PC-3 (cell line): ENCODE data around the gene ZDHHC22. TPM values are rescaled to one million over a fixed set of nuclear protein-coding genes. Genes with fewer than 3 reads are reported as not detected.

Source experiments
- ATAC-seq: fragments of 200-7000 bp; cut with Tn5 transposase; 2 replicates; pipeline ENCODE4 v1.9.1; 2020; ENCODE audit warnings: mild to moderate bottlenecking, moderate library complexity
- BruUV-seq: library from RNA; stranded (reverse); fragments of 400-500 nt; replicated peaks from 2 replicates; lab custom pipeline; 2021; lab: Mats Ljungman, UMichigan
- CTCF ChIA-PET: fragments of 300-600 bp; sonication (Branson Sonifier 250); formaldehyde crosslinking; loops from one replicate; lab custom pipeline; 2022; ENCODE audit warnings: antibody characterized with exemption; lab: Charles Lee
- POLR2A ChIA-PET: fragments of 300-600 bp; sonication (Branson Sonifier 250); formaldehyde crosslinking; loops from one replicate; lab custom pipeline; 2022; ENCODE audit warnings: antibody characterized with exemption; ENCODE audit not compliant: unreplicated experiment; lab: Charles Lee
- DNase-seq: peaks from one replicate; pipeline ENCODE4 v3.0.0-alpha.2; 2015
- H2AFZ ChIP-seq: fragments of 300-600 bp; sonication (generic); 2 replicates; pipeline ENCODE4 v1.6.0; 2016; ENCODE audit warnings: antibody characterized with exemption, low read length
- H3F3A ChIP-seq: fragments of 300-600 bp; sonication (generic); one replicate; pipeline ENCODE4 v1.6.0; 2017; ENCODE audit warnings: antibody characterized with exemption, low read length, control low read depth, mild to moderate bottlenecking; ENCODE audit not compliant: unreplicated experiment
- H3K27ac ChIP-seq: fragments of 300-600 bp; sonication (generic); 2 replicates; pipeline ENCODE4 v1.5.1; 2016; ENCODE audit warnings: mild to moderate bottlenecking, low read length
- H3K27me3 ChIP-seq: fragments of 300-600 bp; sonication (generic); 2 replicates; pipeline ENCODE4 v1.6.1; 2016; ENCODE audit warnings: low read length, mixed read lengths
- H3K36me3 ChIP-seq: fragments of 300-600 bp; sonication (generic); 2 replicates; pipeline ENCODE4 v1.6.1; 2016; ENCODE audit warnings: low read depth, mixed run types, low read length, mixed read lengths
- H3K4me1 ChIP-seq: fragments of 300-600 bp; sonication (generic); 2 replicates; pipeline ENCODE4 v1.5.1; 2016; ENCODE audit warnings: low read length; ENCODE audit not compliant: insufficient read depth
- H3K4me2 ChIP-seq: fragments of 300-600 bp; sonication (generic); 2 replicates; pipeline ENCODE4 v1.6.0; 2016; ENCODE audit warnings: low read length
- H3K4me3 ChIP-seq: fragments of 300-600 bp; sonication (generic); 2 replicates; pipeline ENCODE4 v1.5.1; 2016; ENCODE audit warnings: mild to moderate bottlenecking, low read length, mixed read lengths
- H3K79me2 ChIP-seq: fragments of 300-600 bp; sonication (generic); 2 replicates; pipeline ENCODE4 v1.6.1; 2017; ENCODE audit warnings: low read length, mixed read lengths
- H3K9ac ChIP-seq: fragments of 300-600 bp; sonication (generic); 2 replicates; pipeline ENCODE4 v1.6.0; 2016; ENCODE audit warnings: mild to moderate bottlenecking, low read length
- H3K9me2 ChIP-seq: fragments of 300-600 bp; sonication (generic); replicated peaks from 2 replicates; pipeline ENCODE4 v1.6.1; 2016; ENCODE audit warnings: mixed run types, low read length, mixed read lengths
- H3K9me3 ChIP-seq: fragments of 300-600 bp; sonication (generic); 2 replicates; pipeline ENCODE4 v1.6.1; 2016; ENCODE audit warnings: low read length, mixed read lengths
- H4K20me1 ChIP-seq: fragments of 300-600 bp; sonication (generic); 2 replicates; pipeline ENCODE4 v1.6.1; 2016; ENCODE audit warnings: low read length, mixed read lengths
- EZH2 ChIP-seq: fragments of 300-600 bp; sonication (generic); IDR thresholded peaks from one replicate; pipeline ENCODE4 v1.6.1; 2017; ENCODE audit warnings: antibody characterized with exemption, mild to moderate bottlenecking, low read length; ENCODE audit not compliant: unreplicated experiment
- EZH2phosphoT487 ChIP-seq: fragments of 300-600 bp; sonication (generic); IDR thresholded peaks from 2 replicates; pipeline ENCODE4 v1.6.1; 2018; ENCODE audit warnings: mild to moderate bottlenecking, antibody characterized with exemption, low read length, borderline replicate concordance
- intact Hi-C: fragments of 100-400 bp; cut with micrococcal nuclease; formaldehyde crosslinking; loops from 2 replicates; pipeline ENCODE4 v1.9.0; 2023
- total RNA-seq: library from RNA; depleted of rRNA; stranded (reverse); fragments of >200 nt; gene quantifications from 2 replicates; pipeline ENCODE4 v1.2.3, GENCODE V29; 2014
- TF ChIP-seq, protein P1 (sequence below): fragments of 300-600 bp; sonication (generic); conservative IDR thresholded peaks from 2 replicates; pipeline ENCODE4 v1.5.1; 2017; ENCODE audit warnings: antibody characterized with exemption, low read depth, mild to moderate bottlenecking, low read length

Gene ZDHHC22
- total RNA-seq, 1 experiment from 2014 or later, result 0.15 TPM

DNA sequence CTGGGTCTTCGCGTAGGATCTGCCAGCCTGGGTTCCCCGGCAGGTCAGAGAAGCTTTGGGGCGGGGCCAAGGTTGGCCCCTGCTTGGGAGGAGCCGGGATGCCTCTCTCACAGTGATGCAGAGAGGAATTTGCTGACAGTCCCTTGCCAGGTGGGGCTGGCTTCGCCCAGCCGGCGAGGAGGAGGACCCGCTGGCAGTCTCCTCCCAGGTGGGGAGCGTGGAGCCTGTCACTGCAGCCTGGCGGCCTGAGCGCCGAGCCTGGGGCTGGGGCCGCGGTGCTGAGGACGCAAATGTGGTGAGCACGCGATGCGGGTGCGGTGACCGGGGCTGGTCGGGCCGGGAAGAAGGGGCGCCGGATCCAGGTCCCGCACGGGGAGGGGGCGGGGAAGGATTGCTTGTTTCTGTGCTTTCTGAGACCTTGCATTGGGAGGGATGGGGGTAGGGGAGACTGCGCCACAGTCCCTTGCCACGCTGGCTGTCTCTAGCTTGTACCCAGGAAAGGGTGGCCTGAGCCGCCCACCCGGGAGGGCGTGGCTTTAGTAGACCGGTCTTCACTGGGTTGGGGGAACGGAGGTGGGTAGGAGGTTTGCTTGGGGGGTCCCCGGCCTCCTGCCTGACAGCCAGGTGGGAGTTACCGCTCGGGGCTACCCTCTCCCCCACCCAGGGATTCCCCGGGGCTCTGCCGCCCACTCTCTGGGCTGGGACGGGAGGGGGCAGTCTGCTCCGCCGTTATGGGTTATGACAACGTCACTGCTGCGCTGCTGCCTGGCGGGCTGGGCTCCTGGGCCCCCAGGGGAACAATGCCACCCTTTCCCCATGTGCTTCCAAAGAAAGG lies 40.2 kb upstream of the ZDHHC22 start, which contains the start of gene TMEM63C:
Gene TMEM63C (plus strand): TSS at position 196 of the 835 bp plus-strand sequence. CDS start 37,016 bp downstream, outside the sequence.
- CTCF ChIA-PET, result interaction anchor here (0.8 kb wide), 1 partner anchor 132 kb away, joined by 3 read pairs; no protein-coding TSS in a partner anchor
- peak; percentile 98 for DNase-seq
- ATAC-seq, result peak; percentile 96

DNA sequence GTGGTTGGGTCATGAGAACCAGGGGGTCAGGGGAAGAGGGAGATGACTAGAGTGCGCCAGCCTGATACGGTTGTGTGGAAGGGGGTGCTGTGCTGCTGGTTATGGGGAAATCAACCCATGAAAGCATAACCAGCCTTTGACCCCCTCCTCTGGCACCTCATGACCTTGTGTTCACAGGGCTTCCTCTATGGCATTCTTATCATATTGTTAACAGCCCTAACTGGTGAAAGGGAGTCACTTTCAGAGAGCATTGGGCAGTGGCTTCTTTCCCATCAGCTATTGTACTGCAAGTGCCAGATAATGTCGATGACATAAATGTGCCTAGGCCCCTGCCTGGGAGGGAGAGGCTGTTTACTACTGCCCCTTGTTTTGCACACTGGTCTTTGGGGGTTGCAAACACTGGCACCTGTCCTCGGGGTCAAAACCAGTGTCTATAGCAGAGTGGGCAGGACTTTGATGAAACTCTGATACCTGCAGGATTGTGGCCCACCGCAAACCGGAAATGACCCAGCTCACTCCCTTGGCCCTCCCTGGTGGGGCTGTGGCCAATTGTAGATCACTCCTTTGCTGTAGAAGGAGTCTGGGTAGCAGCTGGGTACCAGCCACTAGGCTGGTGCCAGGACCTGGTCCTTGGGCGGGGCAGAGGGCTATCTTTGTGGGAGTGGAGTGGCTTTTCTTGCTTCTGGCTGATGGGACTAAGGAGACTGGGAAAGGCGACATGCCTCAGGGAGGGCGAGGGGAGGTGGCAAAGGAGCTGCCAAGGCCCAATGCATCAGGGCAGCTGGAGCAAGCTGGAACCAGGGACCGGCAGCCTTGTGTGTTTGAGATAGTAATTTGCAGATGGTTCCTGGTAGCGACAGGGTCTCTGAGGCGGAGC lies 39.4 kb upstream of the ZDHHC22 start:
- Histone ChIP-seq H3K9me2 (no peaks in the 10 kb centered on the region), H3K4me2 (peak overlapping the region; percentile 97), H3F3A (no peaks in the 10 kb centered on the region), H3K27ac (no peak overlapping the region), H2AFZ (peak overlapping the region; percentile 98), H3K79me2 (0 out of 2 replicates have a peak, but pooled peaks cover 3% of the 10 kb centered on the region), H3K4me1 (peaks cover 24% of the 10 kb centered on the region), H3K36me3 (no peaks in the 10 kb centered on the region), H3K9ac (no peak overlapping the region), H3K27me3 (no peaks in the 10 kb centered on the region), H4K20me1 (no peaks in the 10 kb centered on the region), H3K9me3 (no peaks in the 10 kb centered on the region), H3K4me3 (peak overlapping the region; percentile 85)
- POLR2A ChIA-PET, result interaction anchor here (0.6 kb wide), 1 partner anchor 82 kb away, joined by 3 read pairs; no protein-coding TSS in a partner anchor
- no peak for DNase-seq
- TF ChIP-seq EZH2phosphoT487 (no peak), EZH2 (no peak)
- TF ChIP-seq, protein P1, sequence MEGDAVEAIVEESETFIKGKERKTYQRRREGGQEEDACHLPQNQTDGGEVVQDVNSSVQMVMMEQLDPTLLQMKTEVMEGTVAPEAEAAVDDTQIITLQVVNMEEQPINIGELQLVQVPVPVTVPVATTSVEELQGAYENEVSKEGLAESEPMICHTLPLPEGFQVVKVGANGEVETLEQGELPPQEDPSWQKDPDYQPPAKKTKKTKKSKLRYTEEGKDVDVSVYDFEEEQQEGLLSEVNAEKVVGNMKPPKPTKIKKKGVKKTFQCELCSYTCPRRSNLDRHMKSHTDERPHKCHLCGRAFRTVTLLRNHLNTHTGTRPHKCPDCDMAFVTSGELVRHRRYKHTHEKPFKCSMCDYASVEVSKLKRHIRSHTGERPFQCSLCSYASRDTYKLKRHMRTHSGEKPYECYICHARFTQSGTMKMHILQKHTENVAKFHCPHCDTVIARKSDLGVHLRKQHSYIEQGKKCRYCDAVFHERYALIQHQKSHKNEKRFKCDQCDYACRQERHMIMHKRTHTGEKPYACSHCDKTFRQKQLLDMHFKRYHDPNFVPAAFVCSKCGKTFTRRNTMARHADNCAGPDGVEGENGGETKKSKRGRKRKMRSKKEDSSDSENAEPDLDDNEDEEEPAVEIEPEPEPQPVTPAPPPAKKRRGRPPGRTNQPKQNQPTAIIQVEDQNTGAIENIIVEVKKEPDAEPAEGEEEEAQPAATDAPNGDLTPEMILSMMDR, result no peak
- BruUV-seq, result no TSS peak
- CTCF ChIA-PET, result interaction anchor here (0.8 kb wide), 1 partner anchor 133 kb away, joined by 3 read pairs; no protein-coding TSS in a partner anchor
- ATAC-seq, result no peak; the same call in 1 of the 2 replicates
- intact Hi-C loops, result no loop called here

More for the DNA sequence above, 40.2 kb upstream of the ZDHHC22 start, which contains the start of gene TMEM63C:
- no peaks in the 10 kb centered on the region for H3K9me3 ChIP-seq
- POLR2A ChIA-PET, result interaction anchor here (0.6 kb wide), 1 partner anchor 81 kb away, joined by 3 read pairs; no protein-coding TSS in a partner anchor
- BruUV-seq, result no TSS peak
- H3K36me3 ChIP-seq, result no peaks in the 10 kb centered on the region
- peak within 1 kb of the TSS; percentile 85 for H3K4me3 ChIP-seq
- 0 out of 2 replicates have a peak, but pooled peaks cover 3% of the 10 kb centered on the region for H3K79me2 ChIP-seq
- H3K9ac ChIP-seq, result peak within 1 kb of the TSS; percentile 53
- peaks cover 24% of the 10 kb centered on the region for H3K4me1 ChIP-seq
- no peak within 1 kb of the TSS for H3K27ac ChIP-seq
- no peaks in the 10 kb centered on the region for H3F3A ChIP-seq
- no peaks in the 10 kb centered on the region for H3K27me3 ChIP-seq
- H2AFZ ChIP-seq, result peak within 1 kb of the TSS; percentile 98
- no peaks in the 10 kb centered on the region for H4K20me1 ChIP-seq
- peak within 1 kb of the TSS; percentile 97 for H3K4me2 ChIP-seq
- intact Hi-C loops, result no loop called here
- H3K9me2 ChIP-seq, result no peaks in the 10 kb centered on the region
- TF ChIP-seq EZH2phosphoT487, result no peak
- TF ChIP-seq, protein P1, result 0 out of 2 replicates have a peak, but pooled peaks have one; percentile 36
- no peak for TF ChIP-seq EZH2
